Hepatocyte (in vitro differentiated cells): Measurements from ENCODE around the gene CD36.

Source experiments
- EZH2 ChIP-seq: fragments of 200-600 bp; sonication (generic); IDR thresholded peaks from 2 replicates; pipeline ENCODE4 v1.6.1; 2016; ENCODE audit warnings: antibody characterized with exemption, mild to moderate bottlenecking, borderline replicate concordance
- TF ChIP-seq, protein P1 (sequence below): fragments of 200-600 bp; sonication (generic); IDR thresholded peaks from 2 replicates; pipeline ENCODE4 v1.5.1; 2016; ENCODE audit warnings: antibody characterized with exemption, mild to moderate bottlenecking; ENCODE audit not compliant: poor library complexity

DNA sequence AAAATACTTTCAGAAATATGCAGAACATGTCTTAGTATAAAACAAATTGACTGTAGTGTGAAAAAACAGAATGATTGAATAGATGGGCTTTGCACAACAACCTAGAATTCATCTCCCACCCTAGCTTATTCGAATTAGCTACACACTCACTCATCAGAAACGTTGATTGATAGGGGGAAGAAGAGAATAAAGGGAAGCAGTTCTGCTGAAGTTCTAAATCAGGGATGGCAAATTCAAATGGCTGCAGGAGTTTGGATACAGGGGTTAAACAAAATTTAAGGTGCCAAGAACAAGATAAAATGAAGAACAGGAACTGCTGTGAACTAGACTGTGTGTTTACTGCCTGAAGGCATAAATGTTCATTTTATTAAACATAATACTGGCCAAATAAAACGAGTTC, 9.0 kb downstream of the CD36 start:
- TF ChIP-seq, protein P1, sequence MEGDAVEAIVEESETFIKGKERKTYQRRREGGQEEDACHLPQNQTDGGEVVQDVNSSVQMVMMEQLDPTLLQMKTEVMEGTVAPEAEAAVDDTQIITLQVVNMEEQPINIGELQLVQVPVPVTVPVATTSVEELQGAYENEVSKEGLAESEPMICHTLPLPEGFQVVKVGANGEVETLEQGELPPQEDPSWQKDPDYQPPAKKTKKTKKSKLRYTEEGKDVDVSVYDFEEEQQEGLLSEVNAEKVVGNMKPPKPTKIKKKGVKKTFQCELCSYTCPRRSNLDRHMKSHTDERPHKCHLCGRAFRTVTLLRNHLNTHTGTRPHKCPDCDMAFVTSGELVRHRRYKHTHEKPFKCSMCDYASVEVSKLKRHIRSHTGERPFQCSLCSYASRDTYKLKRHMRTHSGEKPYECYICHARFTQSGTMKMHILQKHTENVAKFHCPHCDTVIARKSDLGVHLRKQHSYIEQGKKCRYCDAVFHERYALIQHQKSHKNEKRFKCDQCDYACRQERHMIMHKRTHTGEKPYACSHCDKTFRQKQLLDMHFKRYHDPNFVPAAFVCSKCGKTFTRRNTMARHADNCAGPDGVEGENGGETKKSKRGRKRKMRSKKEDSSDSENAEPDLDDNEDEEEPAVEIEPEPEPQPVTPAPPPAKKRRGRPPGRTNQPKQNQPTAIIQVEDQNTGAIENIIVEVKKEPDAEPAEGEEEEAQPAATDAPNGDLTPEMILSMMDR: no peak
- TF ChIP-seq EZH2: no peak
